GM21528 (cell line): ENCODE data around the gene SMIM10L1.

ENCODE experiments used
- ATAC-seq: cut with Tn5 transposase; IDR thresholded peaks from one replicate; pipeline ENCODE4 v1.9.1; 2021; ENCODE audit warnings: mild to moderate bottlenecking, moderate library complexity; ENCODE audit not compliant: unreplicated experiment, low FRiP score

Gene SMIM10L1

GRCh38 chr12:11182529-11182928 is 11.5 kb downstream of the SMIM10L1 start:
- ATAC-seq, result no peak

GRCh38 chr12:11183011-11183410 is 12.0 kb downstream of the SMIM10L1 start:
- no peak for ATAC-seq

GRCh38 chr12:11186837-11187236 is 15.8 kb downstream of the SMIM10L1 start, which contains the start of gene TAS2R42:
TAS2R42 (minus strand) TSS chr12:11186937; CDS start chr12:11186937, 0 bp downstream.
- ATAC-seq, result no peak

- ATAC-seq, result no peak
Observed at GRCh38 chr12:11202811-11203210, 31.8 kb downstream of the SMIM10L1 start.

GRCh38 chr12:11204173-11204572 is 33.2 kb downstream of the SMIM10L1 start:
- ATAC-seq, result no peak

GRCh38 chr12:11209113-11209512 is 38.1 kb downstream of the SMIM10L1 start:
- no peak for ATAC-seq
